22Rv1 (cell line): ENCODE measurements around the gene SEC23A.

Source experiments
- H3K27ac ChIP-seq: fragments of 450-650 bp; 2 replicates; pipeline ENCODE4 v1.5.1; 2017
- CTCF ChIP-seq: fragments of 450-650 bp; IDR thresholded peaks from 2 replicates; pipeline ENCODE4 v1.5.1; 2017; ENCODE audit warnings: mild to moderate bottlenecking
- ZFX ChIP-seq: fragments of 450-650 bp; IDR thresholded peaks from 2 replicates; pipeline ENCODE4 v1.6.1; 2017; ENCODE audit warnings: antibody characterized with exemption, borderline replicate concordance

Gene SEC23A

GRCh38 chr14:39114073-39114838 is 11.2 kb upstream of the SEC23A start, which contains the start of gene GEMIN2:
Gene GEMIN2 (plus strand): TSS chr14:39114323. CDS start chr14:39114339, 16 bp downstream.
- H3K27ac ChIP-seq = peak within 1 kb of the TSS; percentile 84
- TF ChIP-seq ZFX (no peak), CTCF (no peak)

- peak overlapping the region; percentile 84 for H3K27ac ChIP-seq
- no peak for TF ChIP-seq ZFX
- TF ChIP-seq CTCF = no peak
Measured at GRCh38 chr14:39113685-39114072, 10.6 kb upstream of the SEC23A start.

- TF ChIP-seq ZFX (no peak), CTCF (no peak)
- H3K27ac ChIP-seq = peak overlapping the region; percentile 51
Measured at GRCh38 chr14:39109893-39110715, 7.1 kb upstream of the SEC23A start.

- H3K27ac ChIP-seq = no peak overlapping the region
- TF ChIP-seq ZFX = no peak
- no peak for TF ChIP-seq CTCF
Measured at GRCh38 chr14:39108791-39109190, 5.8 kb upstream of the SEC23A start.

GRCh38 chr14:39107591-39107996 is 4.6 kb upstream of the SEC23A start:
- TF ChIP-seq CTCF (peak; percentile 56), ZFX (no peak)
- H3K27ac ChIP-seq = no peak overlapping the region

- peak overlapping the region; percentile 95 for H3K27ac ChIP-seq
Measured at GRCh38 chr14:39104078-39104801, 1.2 kb upstream of the SEC23A start.

GRCh38 chr14:39102265-39102968 is 618 bp downstream of the SEC23A start:
- no peak for TF ChIP-seq ZFX
- TF ChIP-seq CTCF = no peak
- H3K27ac ChIP-seq = peak overlapping the region; percentile 95
